ENCODE measurements around the gene SLC16A3.
"Not testable (repeated sequence)": the region's sequence is repeated elsewhere in the genome, so short reads cannot be mapped to it uniquely, and the experiment has no call there.

SLC16A3 gene

GRCh38 chr17:82203920-82204319 lies 24.9 kb upstream of the SLC16A3 start:
- in situ Hi-C loops (cut with HindIII; ENCODE audit: low sequenced_read_pairs), result loop anchor here (10.0 kb wide), 4 partner anchors 69 to 211 kb away; partner anchors contain the start of genes GPS1, HEXD, OGFOD3 and RFNG

- in situ Hi-C loops (cut with HindIII; ENCODE audit: low sequenced_read_pairs), result loop anchor here (10.0 kb wide), 4 partner anchors 70 to 210 kb away; partner anchors contain the start of genes GPS1, HEXD, OGFOD3 and RFNG
These were observed 23.8 kb upstream of the SLC16A3 start for GRCh38 chr17:82204831-82205719.

- in situ Hi-C loops (cut with HindIII; ENCODE audit: low sequenced_read_pairs), result loop anchor here (10.0 kb wide), 4 partner anchors 71 to 209 kb away; partner anchors contain the start of genes GPS1, HEXD, OGFOD3 and RFNG
These were observed 22.9 kb upstream of the SLC16A3 start for GRCh38 chr17:82205720-82206508.

DNA sequence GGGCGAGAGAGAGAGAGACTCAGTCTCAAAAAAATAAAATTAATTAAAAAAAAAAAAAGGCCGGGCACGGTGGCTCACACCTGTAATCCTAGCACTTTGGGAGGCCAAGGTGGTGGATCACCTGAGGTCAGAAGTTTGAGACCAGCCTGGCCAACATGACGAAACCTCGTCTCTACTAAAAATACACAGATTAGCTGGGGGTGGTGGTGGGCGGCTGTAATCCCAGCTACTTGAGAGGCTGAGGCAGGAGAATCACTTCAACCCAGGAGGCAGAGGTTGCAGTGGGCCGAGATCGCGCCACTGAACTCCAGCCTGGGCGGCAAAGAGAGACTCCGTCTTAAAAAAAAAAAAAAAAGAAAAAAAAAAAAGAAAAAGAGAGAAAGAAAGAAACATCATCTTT lies 18.2 kb upstream of the SLC16A3 start:
- in situ Hi-C loops (cut with HindIII; ENCODE audit: low sequenced_read_pairs), result not testable (repeated sequence)

DNA sequence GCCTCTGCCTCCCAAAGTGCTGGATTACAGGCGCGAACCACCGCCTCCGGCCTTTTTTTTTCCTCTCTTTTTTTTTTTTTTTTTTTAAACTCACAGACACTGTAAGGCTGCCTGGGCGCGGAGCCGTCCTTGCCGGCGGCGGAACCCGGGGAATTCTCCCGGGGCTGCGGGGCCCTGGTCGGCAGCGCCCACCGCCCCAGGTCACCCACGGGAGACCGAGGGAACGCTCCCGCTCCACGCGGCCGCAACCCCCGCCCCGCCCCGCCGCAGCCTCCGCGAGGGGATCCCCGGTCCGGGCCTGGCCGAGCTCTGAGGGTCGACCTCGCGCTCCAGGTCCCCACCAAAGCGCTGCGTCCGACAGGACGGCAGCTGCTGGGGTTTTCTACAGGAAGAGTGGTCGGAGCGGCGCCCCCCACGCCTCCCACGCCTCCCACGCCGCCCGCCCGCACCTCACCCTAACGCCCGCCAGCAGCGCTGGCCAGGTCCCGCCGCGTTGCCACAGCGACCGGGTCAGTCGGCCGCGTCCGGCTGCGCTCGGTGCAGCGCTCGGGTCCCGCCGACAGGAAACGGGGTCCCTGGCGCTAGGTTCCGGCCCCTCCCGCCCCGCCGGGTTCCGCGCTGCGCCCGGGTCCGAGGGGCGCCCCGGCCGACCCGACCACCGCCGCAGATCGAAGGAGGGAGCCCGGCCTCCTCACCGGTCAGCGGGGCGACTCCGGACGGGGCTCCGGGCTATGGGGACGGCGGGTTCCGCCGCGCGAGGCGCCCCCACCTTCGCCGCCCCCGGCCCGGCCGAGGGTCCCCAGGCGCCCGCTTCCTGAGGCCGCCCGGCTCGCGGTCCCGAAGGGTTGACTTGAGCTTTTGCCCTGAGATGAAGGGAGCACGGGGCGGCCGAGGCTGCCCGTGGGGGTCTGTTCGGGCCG lies 16.3 kb upstream of the SLC16A3 start, which contains the start of gene CCDC57:
Gene CCDC57 (minus strand): TSS at position 512 of the 920 bp plus-strand sequence. CDS start 10,898 bp downstream, outside the sequence.
- in situ Hi-C loops (cut with HindIII; ENCODE audit: low sequenced_read_pairs), result no loop called here

GRCh38 chr17:82213251-82214011 lies 15.4 kb upstream of the SLC16A3 start:
- in situ Hi-C loops (cut with HindIII; ENCODE audit: low sequenced_read_pairs), result no loop called here

GRCh38 chr17:82214012-82214628 lies 14.7 kb upstream of the SLC16A3 start:
- in situ Hi-C loops (cut with HindIII; ENCODE audit: low sequenced_read_pairs), result no loop called here

GRCh38 chr17:82215095-82215971 lies 13.5 kb upstream of the SLC16A3 start:
- in situ Hi-C loops (cut with HindIII; ENCODE audit: low sequenced_read_pairs), result no loop called here

- in situ Hi-C loops (cut with HindIII; ENCODE audit: low sequenced_read_pairs), result no loop called here
These were observed 12.9 kb upstream of the SLC16A3 start for GRCh38 chr17:82215972-82216300.

DNA sequence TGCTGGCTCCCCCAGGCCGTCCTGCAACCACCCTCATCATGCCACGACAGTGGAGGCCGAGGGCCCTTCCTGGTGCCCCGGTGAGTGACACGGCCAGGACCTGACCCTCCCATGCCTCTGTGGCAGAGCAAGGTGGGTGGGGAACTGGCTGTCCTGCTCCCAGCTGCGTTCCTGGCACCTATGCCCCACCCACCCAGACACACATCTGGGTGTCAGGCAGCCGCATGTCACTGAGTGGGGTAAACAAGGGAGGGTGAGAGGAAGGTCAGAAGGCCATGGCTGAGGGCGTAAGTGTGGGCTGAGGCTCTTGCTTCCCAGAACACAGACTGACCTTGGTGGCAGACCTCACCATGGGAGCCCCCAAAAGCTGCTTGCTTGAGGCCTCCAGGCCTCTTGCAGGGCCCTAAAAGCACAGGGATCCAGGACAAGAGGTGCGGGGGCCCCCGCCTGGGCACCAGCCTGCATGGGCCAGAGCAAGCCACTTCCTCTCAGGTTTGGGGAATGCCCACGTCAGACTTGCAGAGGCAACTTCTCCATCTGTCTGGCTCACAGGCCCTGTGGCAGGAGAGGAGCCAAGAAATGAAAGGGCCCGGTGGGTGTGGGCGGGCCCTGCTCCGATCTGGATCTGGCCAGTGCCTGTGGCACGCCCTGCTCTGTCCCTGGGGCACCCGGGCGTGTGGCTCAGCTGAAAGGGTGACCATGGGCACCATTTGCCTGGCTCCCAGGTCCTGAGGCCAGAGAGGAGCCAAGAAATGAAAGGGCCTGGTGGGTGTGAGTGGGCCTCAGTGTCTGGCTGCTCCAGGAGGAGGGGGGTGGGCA lies 12.3 kb upstream of the SLC16A3 start:
- in situ Hi-C loops (cut with HindIII; ENCODE audit: low sequenced_read_pairs), result no loop called here

DNA sequence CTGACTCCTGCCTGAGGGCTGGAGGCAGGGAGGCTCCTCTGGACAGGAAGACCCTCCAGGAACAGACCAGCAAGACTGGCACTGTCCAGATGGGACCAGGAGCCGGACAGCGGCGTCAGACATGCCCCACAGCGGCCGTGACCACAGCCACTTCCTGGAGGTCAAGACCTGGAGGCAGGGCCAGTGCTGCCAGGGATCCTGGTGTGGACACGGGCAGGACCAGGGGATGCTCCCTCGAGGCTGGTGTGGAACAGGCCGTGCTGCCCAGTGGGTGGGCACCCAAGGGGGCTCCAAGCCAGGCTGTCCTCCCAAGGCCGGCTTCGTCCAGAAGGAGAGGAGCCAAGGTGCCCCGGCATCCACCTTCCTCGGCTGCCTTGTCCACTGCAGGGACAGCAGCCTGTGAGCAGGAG lies 11.7 kb upstream of the SLC16A3 start:
- in situ Hi-C loops (cut with HindIII; ENCODE audit: low sequenced_read_pairs), result no loop called here

GRCh38 chr17:82217530-82218204 lies 11.2 kb upstream of the SLC16A3 start:
- in situ Hi-C loops (cut with HindIII; ENCODE audit: low sequenced_read_pairs), result no loop called here

- in situ Hi-C loops (cut with HindIII; ENCODE audit: low sequenced_read_pairs), result no loop called here
These were observed 10.3 kb upstream of the SLC16A3 start for GRCh38 chr17:82218349-82219075.

- in situ Hi-C loops (cut with HindIII; ENCODE audit: low sequenced_read_pairs), result no loop called here
These were observed 9.8 kb upstream of the SLC16A3 start for GRCh38 chr17:82219083-82219482.

GRCh38 chr17:82219753-82220709 lies 8.8 kb upstream of the SLC16A3 start:
- in situ Hi-C loops (cut with HindIII; ENCODE audit: low sequenced_read_pairs), result no loop called here

Measured in endothelial cell of hepatic sinusoid (primary cell).